ENCODE results near the gene ENTPD2. TPM values are rescaled to one million over a fixed set of nuclear protein-coding genes. Genes with fewer than 3 reads are reported as not detected.

Gene ENTPD2
- total and polyA plus RNA-seq, 2 donors (not counting 1 experiment from before 2014, with no cell fraction given): not detected

- ATAC-seq (ENCODE audit: low read depth) (peak; percentile 64), DNase-seq (peak; percentile 91)
- TF ChIP-seq, protein P1, sequence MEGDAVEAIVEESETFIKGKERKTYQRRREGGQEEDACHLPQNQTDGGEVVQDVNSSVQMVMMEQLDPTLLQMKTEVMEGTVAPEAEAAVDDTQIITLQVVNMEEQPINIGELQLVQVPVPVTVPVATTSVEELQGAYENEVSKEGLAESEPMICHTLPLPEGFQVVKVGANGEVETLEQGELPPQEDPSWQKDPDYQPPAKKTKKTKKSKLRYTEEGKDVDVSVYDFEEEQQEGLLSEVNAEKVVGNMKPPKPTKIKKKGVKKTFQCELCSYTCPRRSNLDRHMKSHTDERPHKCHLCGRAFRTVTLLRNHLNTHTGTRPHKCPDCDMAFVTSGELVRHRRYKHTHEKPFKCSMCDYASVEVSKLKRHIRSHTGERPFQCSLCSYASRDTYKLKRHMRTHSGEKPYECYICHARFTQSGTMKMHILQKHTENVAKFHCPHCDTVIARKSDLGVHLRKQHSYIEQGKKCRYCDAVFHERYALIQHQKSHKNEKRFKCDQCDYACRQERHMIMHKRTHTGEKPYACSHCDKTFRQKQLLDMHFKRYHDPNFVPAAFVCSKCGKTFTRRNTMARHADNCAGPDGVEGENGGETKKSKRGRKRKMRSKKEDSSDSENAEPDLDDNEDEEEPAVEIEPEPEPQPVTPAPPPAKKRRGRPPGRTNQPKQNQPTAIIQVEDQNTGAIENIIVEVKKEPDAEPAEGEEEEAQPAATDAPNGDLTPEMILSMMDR (IDR thresholded peaks at IDR 0.05): peak; percentile 90
- no peak for TF ChIP-seq EZH2 (IDR thresholded peaks at IDR 0.05; ENCODE audit: borderline replicate concordance, insufficient read depth, low read depth, low read length, poor library complexity, severe bottlenecking)
- intact Hi-C loops (cut with micrococcal nuclease): loop anchor here (1.0 to 5.0 kb wide), 4 partner anchors 31 to 248 kb away; partner anchors contain the start of genes AJM1 and SAPCD2
- Mint-ChIP-seq H3K27ac (peak overlapping the region; percentile 86), H3K4me3 (peak overlapping the region; percentile 79), H3K27me3 (no peaks in the 10 kb centered on the region), H3K9me3 (ENCODE audit: insufficient read depth) (no peaks in the 10 kb centered on the region), H3K4me1 (peaks cover 47% of the 10 kb centered on the region)
- peak overlapping the region; percentile 82 for H3K4me2 ChIP-seq (replicated peaks; ENCODE audit: low read depth, low read length, poor library complexity, severe bottlenecking)
- ChIA-PET CTCF (interaction anchor here (0.6 to 3.9 kb wide), 64 partner anchors 9 to 545 kb away, joined by 3 to 106 read pairs (median 4); partner anchors contain the start of genes AJM1, C8G, CLIC3 and DPP7), POLR2A (interaction anchor here (0.6 to 1.4 kb wide), 12 partner anchors 14 to 388 kb away, joined by 3 to 6 read pairs (median 3); partner anchors contain the start of genes EXD3, NOXA1, PAXX and RABL6)
- peak overlapping the region; percentile 52 for H3K9ac ChIP-seq (ENCODE audit: low read length)
- H3K9me3 ChIP-seq (ENCODE audit: control extremely low read depth in 1 of 3, control insufficient read depth in 2 of 3, insufficient read depth in 1 of 3, low read length in 2 of 3): peaks cover 0 to 11% (median 0%) of the 10 kb centered on the region in 3 donors
- H3K27me3 ChIP-seq (replicated peaks in 1 of 4; ENCODE audit: control extremely low read depth in 1 of 4, control insufficient read depth in 3 of 4, insufficient read depth in 4 of 4, low read length in 3 of 4): peaks cover 0 to 6% (median 0%) of the 10 kb centered on the region in 4 experiments
- peaks cover 12% of the 10 kb centered on the region for H3K79me2 ChIP-seq (ENCODE audit: control insufficient read depth, insufficient read depth, low read length)
- peak overlapping the region; percentile 36 to 47 for H3K27ac ChIP-seq (ENCODE audit: low read length in 2 of 2)
- H2AFZ ChIP-seq (ENCODE audit: insufficient read depth, low read depth, low read length, poor library complexity, severe bottlenecking): peak overlapping the region; percentile 61
- peak overlapping the region in 4 of 5 experiments; percentile 8 to 37 (median 22) for H3K4me3 ChIP-seq (ENCODE audit: control extremely low read depth in 1 of 5, extremely low read depth in 1 of 5, insufficient read depth in 1 of 5, low read depth in 2 of 5, low read length in 4 of 5)
- no peaks in the 10 kb centered on the region for H4K20me1 ChIP-seq (ENCODE audit: control insufficient read depth, insufficient read depth, low read length, poor library complexity, severe bottlenecking)
- under 1% methylated on average over 20 of the region's 24 CpGs for WGBS (ENCODE audit: insufficient coverage)
- H3K4me1 ChIP-seq (ENCODE audit: control insufficient read depth in 2 of 2, insufficient read depth in 2 of 2, low read length in 2 of 2): peaks cover 51 to 56% of the 10 kb centered on the region in 2 donors
- H3K36me3 ChIP-seq (replicated peaks in 1 of 2; ENCODE audit: control extremely low read depth in 1 of 2, control insufficient read depth in 1 of 2, extremely low read depth in 1 of 2, insufficient read depth in 2 of 2, low read length in 1 of 2): no peaks in the 10 kb centered on the region
Measured at GRCh38 chr9:137034709-137035506, 19.0 kb downstream of the ENTPD2 start.
